Adrenal gland (tissue), 12 donors: ENCODE results near the gene U2AF1L4. TPM values are rescaled to one million over a fixed set of nuclear protein-coding genes. Genes with fewer than 3 reads are reported as not detected.

ENCODE experiments used
- DNase-seq, 7 donors: peaks; one replicate each; pipeline ENCODE4 v3.0.0-alpha.2; 2019 to 2020
- H3K27ac ChIP-seq, 5 donors: fragments of 200-600 bp; sonication (generic) in 4 of 5; 1 replicate in 3 of 5; 2 replicates in 2 of 5; pipeline versions ENCODE4 v1.5.1 to v1.8.0; 2016 to 2020; ENCODE audit warnings: mild to moderate bottlenecking in 1 of 5
- H3K27me3 ChIP-seq: fragments of 200-600 bp; 2 replicates; pipeline ENCODE4 v1.8.0; 2021
- H3K36me3 ChIP-seq, 2 donors: fragments of 200-600 bp; replicated peaks in 1 of 2; 1 replicate in 1 of 2; 2 replicates in 1 of 2; pipeline versions ENCODE4 v1.5.1 to v1.8.0; 2018 to 2022
- H3K4me1 ChIP-seq, 2 donors: fragments of 200-600 bp; replicated peaks in 1 of 2; 1 replicate in 1 of 2; 2 replicates in 1 of 2; pipeline versions ENCODE4 v1.5.1 to v1.8.0; 2018 to 2021
- H3K4me3 ChIP-seq, 4 donors: fragments of 200-600 bp; sonication (generic) in 3 of 4; one replicate each; pipeline ENCODE4 v1.5.1; 2016 to 2018
- H3K9me3 ChIP-seq, 3 donors: fragments of 200-600 bp; sonication (generic) in 1 of 3; replicated peaks in 1 of 3; 1 replicate in 2 of 3; 2 replicates in 1 of 3; pipeline versions ENCODE4 v1.5.1 to v1.8.0; 2016 to 2021
- CTCF ChIP-seq, 6 experiments: fragments of 450-650 bp in 4 of 6; fragments of 200-600 bp in 2 of 6; sonication (generic) in 1 of 6; IDR thresholded peaks; 1 replicate in 5 of 6; 2 replicates in 1 of 6; pipeline versions ENCODE4 v1.5.1 to v1.8.0; 2016 to 2021; ENCODE audit warnings: antibody characterized with exemption in 6 of 6, mild to moderate bottlenecking in 2 of 6, moderate library complexity in 1 of 6
- POLR2A ChIP-seq, 2 donors: fragments of 450-650 bp; IDR thresholded peaks; one replicate each; pipeline ENCODE4 v1.6.1; 2017; ENCODE audit warnings: antibody characterized with exemption in 2 of 2, mild to moderate bottlenecking in 2 of 2, moderate library complexity in 1 of 2
- WGBS, 4 donors: extraction: QIAGEN DNeasy Blood & Tissue Kit in 2 of 4; methylation state at CpG; one replicate each; pipeline versions ENCODE4 v1.1.5 to v1.1.7; 2013 to 2017; 5-methylcytosine and 5-hydroxymethylcytosine counted together
- intact Hi-C, 2 donors: fragments of 100-400 bp; cut with DNase I; formaldehyde crosslinking; loops; one replicate each; pipeline versions ENCODE4 v1.14.1 to v1.15.0; 2022 to 2023
- polyA plus RNA-seq, 3 donors: library from polyadenylated mRNA; stranded (reverse); fragments of 200-250 nt in 2 of 3; fragments of 350-450 nt in 1 of 3; fragmentation: Illumina TruSeq in 1 of 3; extraction: RNeasy Lipid Tissue Mini Kit (QIAGEN cat#74804) in 1 of 3; gene quantifications; one replicate each; pipeline ENCODE4 v1.2.3, GENCODE V29; 2013 to 2014
- total RNA-seq, 9 donors: library from RNA; depleted of rRNA in 4 of 9; stranded (reverse); fragments of >200 nt in 4 of 9; fragments of 120-200 nt in 1 of 9; fragmentation: NEBNext Ultra II Directional in 1 of 9; extraction: Animal tissue kit (Norgen Biotek cat#: 25700) in 1 of 9; gene quantifications; one replicate each; pipeline versions ENCODE4 v1.1.0 to v1.2.4, GENCODE V29; 2013 to 2023
- donor health status: healthy with polysubstance abuse.
- donor health status: Bipolar disorder and iron deficiency.
- donor health status: DM: yes; HTN: yes; CAD: no.
- donor health status: DM: no; HTN: no; CAD: no.
- donor health status: DM: no; HTN: no; CAD: no.
- donor health status: DM: yes; HTN: yes; CAD: no.

The U2AF1L4 gene
- total and polyA plus RNA-seq, 12 donors: 14.8 to 255 (median 32.8) TPM

DNA sequence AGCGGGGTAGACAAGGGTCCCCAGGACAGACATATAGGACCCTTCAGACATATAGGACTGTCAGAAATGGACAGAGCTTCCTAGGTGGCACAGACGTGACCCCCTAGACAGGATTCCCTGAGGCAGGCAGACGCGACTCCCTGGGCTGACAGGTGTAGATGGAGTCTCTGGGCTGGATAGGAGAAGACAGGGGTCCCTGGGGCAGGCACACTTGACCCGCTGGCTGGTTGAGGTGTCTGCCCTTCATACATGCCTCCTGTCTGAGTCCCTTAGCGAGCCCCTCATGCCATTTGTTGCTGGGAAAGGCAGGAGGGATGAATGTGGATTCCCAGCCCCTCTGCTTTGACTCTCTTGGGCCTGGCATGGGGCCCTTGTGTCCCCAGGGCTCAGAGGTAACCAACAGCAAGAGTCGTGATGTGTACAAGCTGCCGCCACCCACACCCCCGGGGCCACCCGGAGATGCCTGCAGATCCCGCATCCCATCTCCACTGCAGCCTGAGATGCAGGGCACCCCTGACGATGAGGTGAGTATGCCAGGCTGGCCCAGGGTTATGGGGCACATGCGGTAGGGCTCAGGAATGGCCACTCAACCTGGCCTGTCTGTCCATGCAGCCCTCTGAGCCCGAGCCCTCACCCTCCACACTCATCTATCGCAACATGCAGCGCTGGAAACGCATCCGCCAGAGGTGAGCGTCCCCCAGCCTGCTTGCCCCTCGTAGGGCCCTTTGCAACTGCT lies 8.6 kb upstream of the U2AF1L4 start:
- peaks cover 0 to 24% of the 10 kb centered on the region in 2 donors for H3K36me3 ChIP-seq
- peak in 1 of 2 donors; percentile 12 for TF ChIP-seq POLR2A (IDR thresholded peaks at IDR 0.05)
- TF ChIP-seq CTCF (IDR thresholded peaks at IDR 0.05): no peak
- peaks cover 36 to 39% of the 10 kb centered on the region in 2 donors for H3K4me1 ChIP-seq
- WGBS, 4 donors: 82 to 92% (median 85%) methylated on average over 12 to 20 of the region's 20 CpGs
- no peaks in the 10 kb centered on the region for H3K9me3 ChIP-seq
- DNase-seq: no peak
- intact Hi-C loops: no loop called here
- no peaks in the 10 kb centered on the region for H3K27me3 ChIP-seq
- H3K4me3 ChIP-seq: no peak overlapping the region
- peak overlapping the region in 2 of 5 donors; percentile 96 to 97 for H3K27ac ChIP-seq

DNA sequence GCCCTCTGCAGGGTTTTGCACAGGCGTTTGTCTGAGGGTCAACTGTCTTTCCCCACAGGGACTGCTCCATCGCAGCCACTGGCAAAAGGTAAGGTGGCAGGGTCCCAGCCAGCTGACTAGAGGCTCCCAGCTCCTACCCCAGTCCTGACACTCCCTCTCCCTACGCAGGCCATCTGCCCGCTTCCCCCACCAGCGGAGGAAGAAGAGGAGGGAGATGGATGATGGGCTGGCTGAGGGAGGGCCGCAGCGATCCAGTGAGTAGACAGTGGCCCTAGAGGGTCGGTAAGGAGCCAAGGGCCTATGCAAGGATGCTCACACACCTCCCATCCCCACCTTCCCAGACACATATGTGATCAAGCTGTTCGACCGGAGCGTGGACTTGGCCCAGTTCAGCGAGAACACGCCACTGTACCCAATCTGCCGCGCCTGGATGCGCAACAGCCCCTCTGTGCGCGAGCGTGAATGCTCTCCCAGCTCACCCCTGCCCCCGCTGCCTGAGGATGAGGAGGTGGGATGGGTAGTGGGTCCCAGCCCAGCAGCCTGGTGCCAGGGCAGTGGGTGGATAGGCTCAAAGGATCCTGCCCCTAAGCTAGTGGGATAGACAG lies 7.6 kb upstream of the U2AF1L4 start:
- 92 to 97% (median 93%) methylated on average over 10 to 20 of the region's 20 CpGs for WGBS, 4 donors
- TF ChIP-seq POLR2A (IDR thresholded peaks at IDR 0.05) (no peak), CTCF (IDR thresholded peaks at IDR 0.05) (no peak)
- DNase-seq: no peak

DNA sequence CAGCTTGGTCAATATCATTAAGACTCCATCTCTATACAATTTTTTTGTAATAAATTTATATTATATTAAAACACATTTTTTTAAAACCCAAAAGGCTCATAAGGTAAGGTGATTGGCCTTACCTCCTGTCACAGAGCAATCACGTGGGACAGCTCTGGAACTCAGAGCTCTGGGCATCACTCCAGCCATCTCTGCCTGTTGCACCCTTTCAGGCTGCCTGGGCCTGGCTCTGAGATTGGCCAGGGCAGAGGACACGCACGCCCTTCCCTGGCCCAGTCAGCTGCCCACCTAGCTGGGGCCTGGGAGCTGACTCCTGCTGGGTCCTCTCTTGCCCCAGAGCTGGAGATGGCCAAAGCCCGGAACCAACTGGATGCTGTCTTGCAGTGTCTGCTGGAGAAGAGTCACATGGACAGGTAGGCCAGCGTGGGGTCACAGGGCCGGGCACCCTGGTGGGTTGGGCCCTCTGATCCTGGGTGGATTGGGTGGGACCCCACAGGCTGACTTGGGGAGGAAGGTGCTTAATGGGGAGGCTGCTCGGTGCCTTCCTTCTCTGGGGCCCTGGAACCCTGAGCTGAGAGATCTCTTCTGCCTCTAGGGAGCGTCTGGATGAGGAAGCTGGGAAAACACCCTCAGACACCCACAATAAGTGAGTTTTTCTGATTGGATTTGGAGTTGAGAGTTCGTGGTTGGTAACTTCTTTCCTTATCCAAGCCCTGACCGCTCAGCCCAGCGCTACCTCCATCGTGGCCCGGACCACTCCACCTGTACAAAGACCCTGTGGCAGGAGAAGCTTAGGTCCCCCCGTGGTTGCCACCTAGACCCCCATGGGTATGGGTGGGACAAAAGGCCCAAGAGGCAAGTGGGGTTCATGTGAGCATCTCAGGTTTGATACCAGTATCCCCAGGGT lies 6.9 kb upstream of the U2AF1L4 start:
- WGBS, 4 donors: 80 to 92% (median 91%) methylated on average over 10 to 14 of the region's 14 CpGs

More for the DNA sequence above, 7.6 kb upstream of the U2AF1L4 start:
- intact Hi-C loops: no loop called here
- Histone ChIP-seq H3K4me1 (peaks cover 34 to 38% of the 10 kb centered on the region in 2 donors), H3K9me3 (no peaks in the 10 kb centered on the region), H3K36me3 (peaks cover 0 to 24% of the 10 kb centered on the region in 2 donors), H3K27me3 (no peaks in the 10 kb centered on the region), H3K27ac (peak overlapping the region in 1 of 5 donors; percentile 96), H3K4me3 (no peak overlapping the region)

More for the DNA sequence above, 6.9 kb upstream of the U2AF1L4 start:
- Histone ChIP-seq H3K4me1 (peaks cover 31 to 34% of the 10 kb centered on the region in 2 donors), H3K27me3 (no peaks in the 10 kb centered on the region), H3K27ac (no peak overlapping the region), H3K4me3 (no peak overlapping the region), H3K36me3 (peaks cover 0 to 24% of the 10 kb centered on the region in 2 donors), H3K9me3 (no peaks in the 10 kb centered on the region)
- TF ChIP-seq POLR2A (IDR thresholded peaks at IDR 0.05): no peak
- no peak for TF ChIP-seq CTCF (IDR thresholded peaks at IDR 0.05)
- intact Hi-C loops: no loop called here
- peak in 1 of 7 donors; percentile 31 for DNase-seq
